HFF-Myc (cell line): ENCODE measurements around the gene PTPRN2.

ENCODE experiments used
- DNase-seq: peaks from one replicate; pipeline ENCODE4 v3.0.0-alpha.2; 2011; ENCODE audit warnings: low read depth; ENCODE audit errors: extremely low read depth
- H3K4me3 ChIP-seq: replicated peaks from 2 replicates; pipeline ENCODE4 v1.5.1; 2011; ENCODE audit warnings: low read depth, mild to moderate bottlenecking, control low read depth, low read length
- CTCF ChIP-seq: IDR thresholded peaks from 2 replicates; pipeline ENCODE4 v1.5.1; 2012; ENCODE audit warnings: mild to moderate bottlenecking, low read depth, low read length, control low read depth; ENCODE audit errors: missing control alignments

The PTPRN2 gene

GRCh38 chr7:158141806-158142518 lies 445.7 kb downstream of the PTPRN2 start:
- no peak overlapping the region for H3K4me3 ChIP-seq
- DNase-seq: no peak
- no peak for TF ChIP-seq CTCF

- no peak for DNase-seq
- H3K4me3 ChIP-seq: no peak overlapping the region
- no peak for TF ChIP-seq CTCF
These were observed 446.4 kb downstream of the PTPRN2 start for GRCh38 chr7:158141221-158141582.

- H3K4me3 ChIP-seq: no peak overlapping the region
- no peak for DNase-seq
- no peak for TF ChIP-seq CTCF
These were observed 446.9 kb downstream of the PTPRN2 start for GRCh38 chr7:158140538-158141220.

GRCh38 chr7:158139499-158139898 lies 448.1 kb downstream of the PTPRN2 start:
- H3K4me3 ChIP-seq: no peak overlapping the region
- no peak for TF ChIP-seq CTCF
- DNase-seq: no peak

- TF ChIP-seq CTCF: no peak
- DNase-seq: no peak
These were observed 449.4 kb downstream of the PTPRN2 start for GRCh38 chr7:158138329-158138597.

GRCh38 chr7:158137516-158138328 lies 449.9 kb downstream of the PTPRN2 start:
- TF ChIP-seq CTCF: no peak
- DNase-seq: no peak
- no peak overlapping the region for H3K4me3 ChIP-seq

More at GRCh38 chr7:158138329-158138597, 449.4 kb downstream of the PTPRN2 start:
- no peak overlapping the region for H3K4me3 ChIP-seq
